HEK293 (cell line): ENCODE data around the gene BET1L.

Experiments
- AEBP2 ChIP-seq: fragments of 450-650 bp; formaldehyde crosslinking; IDR thresholded peaks from 2 replicates; pipeline ENCODE4 v1.5.1; 2016; ENCODE audit warnings: missing biosample characterization, missing genetic modification characterization, borderline replicate concordance
- BCL11B ChIP-seq: fragments of 450-650 bp; formaldehyde crosslinking; IDR thresholded peaks from 2 replicates; pipeline ENCODE4 v1.5.1; 2016; ENCODE audit warnings: low read depth, missing biosample characterization, missing genetic modification characterization
- EGR2 ChIP-seq: fragments of 450-650 bp; formaldehyde crosslinking; IDR thresholded peaks from 2 replicates; pipeline ENCODE4 v1.5.1; 2016; ENCODE audit warnings: low read depth, missing biosample characterization, missing genetic modification characterization
- GFI1B ChIP-seq: fragments of 450-650 bp; formaldehyde crosslinking; IDR thresholded peaks from 2 replicates; pipeline ENCODE4 v1.5.1; 2016; ENCODE audit warnings: missing biosample characterization, missing genetic modification characterization
- GLI4 ChIP-seq: fragments of 450-650 bp; formaldehyde crosslinking; IDR thresholded peaks from 2 replicates; pipeline ENCODE4 v1.5.1; 2016; ENCODE audit warnings: missing biosample characterization, missing genetic modification characterization
- KLF16 ChIP-seq: fragments of 450-650 bp; formaldehyde crosslinking; IDR thresholded peaks from 2 replicates; pipeline ENCODE4 v1.5.1; 2017; ENCODE audit warnings: missing biosample characterization, missing genetic modification characterization
- KLF7 ChIP-seq: fragments of 450-650 bp; formaldehyde crosslinking; IDR thresholded peaks from 2 replicates; pipeline ENCODE4 v1.5.1; 2016; ENCODE audit warnings: missing biosample characterization, missing genetic modification characterization, borderline replicate concordance
- KLF9 ChIP-seq: fragments of 450-650 bp; formaldehyde crosslinking; IDR thresholded peaks from 2 replicates; pipeline ENCODE4 v1.5.1; 2016; ENCODE audit warnings: missing biosample characterization, missing genetic modification characterization, low read depth
- MYNN ChIP-seq: fragments of 450-650 bp; formaldehyde crosslinking; IDR thresholded peaks from 2 replicates; pipeline ENCODE4 v1.5.1; 2016; ENCODE audit warnings: missing biosample characterization, missing genetic modification characterization, borderline replicate concordance
- SP2 ChIP-seq: fragments of 450-650 bp; formaldehyde crosslinking; IDR thresholded peaks from 2 replicates; pipeline ENCODE4 v1.5.1; 2016; ENCODE audit warnings: missing biosample characterization, missing genetic modification characterization
- YY1 ChIP-seq: fragments of 450-650 bp; formaldehyde crosslinking; IDR thresholded peaks from 2 replicates; pipeline ENCODE4 v1.5.1; 2018; ENCODE audit warnings: missing biosample characterization, missing genetic modification characterization
- ZBTB20 ChIP-seq: fragments of 450-650 bp; formaldehyde crosslinking; IDR thresholded peaks from 2 replicates; pipeline ENCODE4 v1.5.1; 2016; ENCODE audit warnings: missing biosample characterization, missing genetic modification characterization
- ZBTB8A ChIP-seq: fragments of 450-650 bp; formaldehyde crosslinking; IDR thresholded peaks from 2 replicates; pipeline ENCODE4 v1.5.1; 2016; ENCODE audit warnings: missing biosample characterization, missing genetic modification characterization
- ZFHX2 ChIP-seq: fragments of 450-650 bp; formaldehyde crosslinking; conservative IDR thresholded peaks from 2 replicates; pipeline ENCODE4 v1.5.1; 2016; ENCODE audit warnings: missing biosample characterization, missing genetic modification characterization
- ZNF132 ChIP-seq: fragments of 450-650 bp; formaldehyde crosslinking; IDR thresholded peaks from 2 replicates; pipeline ENCODE4 v1.5.1; 2017; ENCODE audit warnings: missing biosample characterization, missing genetic modification characterization, borderline replicate concordance
- ZNF146 ChIP-seq: fragments of 450-650 bp; formaldehyde crosslinking; IDR thresholded peaks from 2 replicates; pipeline ENCODE4 v1.5.1; 2016; ENCODE audit warnings: missing biosample characterization, missing genetic modification characterization
- ZNF169 ChIP-seq: fragments of 450-650 bp; formaldehyde crosslinking; IDR thresholded peaks from 2 replicates; pipeline ENCODE4 v1.5.1; 2016; ENCODE audit warnings: missing biosample characterization, missing genetic modification characterization
- ZNF202 ChIP-seq: fragments of 450-650 bp; formaldehyde crosslinking; IDR thresholded peaks from 2 replicates; pipeline ENCODE4 v1.5.1; 2016; ENCODE audit warnings: missing biosample characterization, missing genetic modification characterization, borderline replicate concordance
- ZNF23 ChIP-seq: fragments of 450-650 bp; formaldehyde crosslinking; IDR thresholded peaks from 2 replicates; pipeline ENCODE4 v1.5.1; 2016; ENCODE audit warnings: missing biosample characterization, missing genetic modification characterization, borderline replicate concordance
- ZNF350 ChIP-seq: fragments of 450-650 bp; formaldehyde crosslinking; IDR thresholded peaks from 2 replicates; pipeline ENCODE4 v1.5.0; 2017; ENCODE audit warnings: missing biosample characterization, mild to moderate bottlenecking, missing genetic modification characterization
- ZNF362 ChIP-seq: fragments of 450-650 bp; formaldehyde crosslinking; IDR thresholded peaks from 2 replicates; pipeline ENCODE4 v1.5.1; 2016; ENCODE audit warnings: missing biosample characterization, missing genetic modification characterization
- ZNF366 ChIP-seq: fragments of 450-650 bp; formaldehyde crosslinking; conservative IDR thresholded peaks from 2 replicates; pipeline ENCODE4 v1.5.1; 2016; ENCODE audit warnings: missing biosample characterization, missing genetic modification characterization
- ZNF37A ChIP-seq: fragments of 450-650 bp; IDR thresholded peaks from 2 replicates; pipeline ENCODE4 v1.5.1; 2018; ENCODE audit warnings: missing biosample characterization, missing genetic modification characterization
- ZNF510 ChIP-seq: fragments of 450-650 bp; formaldehyde crosslinking; IDR thresholded peaks from 2 replicates; pipeline ENCODE4 v1.5.1; 2018; ENCODE audit warnings: mild to moderate bottlenecking, missing genetic modification characterization, missing biosample characterization; ENCODE audit not compliant: insufficient replicate concordance
- ZNF513 ChIP-seq: fragments of 450-650 bp; IDR thresholded peaks from 2 replicates; pipeline ENCODE4 v1.5.1; 2018; ENCODE audit warnings: missing biosample characterization, missing genetic modification characterization
- ZNF530 ChIP-seq: fragments of 450-650 bp; formaldehyde crosslinking; IDR thresholded peaks from 2 replicates; pipeline ENCODE4 v1.5.1; 2016; ENCODE audit warnings: low read depth, missing biosample characterization, missing genetic modification characterization
- ZNF548 ChIP-seq: fragments of 450-650 bp; formaldehyde crosslinking; IDR thresholded peaks from 2 replicates; pipeline ENCODE4 v1.5.1; 2016; ENCODE audit warnings: missing biosample characterization, missing genetic modification characterization
- ZNF549 ChIP-seq: fragments of 450-650 bp; IDR thresholded peaks from 2 replicates; pipeline ENCODE4 v1.5.1; 2018; ENCODE audit warnings: missing biosample characterization, missing genetic modification characterization, mild to moderate bottlenecking, inconsistent platforms, moderate library complexity
- ZNF561 ChIP-seq: fragments of 450-650 bp; IDR thresholded peaks from 2 replicates; pipeline ENCODE4 v1.5.1; 2018; ENCODE audit warnings: missing biosample characterization, missing genetic modification characterization, borderline replicate concordance
- ZNF580 ChIP-seq: fragments of 450-650 bp; formaldehyde crosslinking; IDR thresholded peaks from 2 replicates; pipeline ENCODE4 v1.5.1; 2016; ENCODE audit warnings: missing biosample characterization, missing genetic modification characterization
- ZNF626 ChIP-seq: fragments of 450-650 bp; sonication (Bioruptor Pico); formaldehyde crosslinking; IDR thresholded peaks from 2 replicates; pipeline ENCODE4 v1.5.1; 2018; ENCODE audit warnings: missing biosample characterization, missing genetic modification characterization, inconsistent platforms
- ZNF76 ChIP-seq: fragments of 450-650 bp; formaldehyde crosslinking; IDR thresholded peaks from 2 replicates; pipeline ENCODE4; 2016; ENCODE audit warnings: low read depth, missing biosample characterization, missing genetic modification characterization, borderline replicate concordance
- ZNF791 ChIP-seq: fragments of 450-650 bp; formaldehyde crosslinking; IDR thresholded peaks from 2 replicates; pipeline ENCODE4 v1.5.1; 2016; ENCODE audit warnings: missing biosample characterization, missing genetic modification characterization
- ZNF792 ChIP-seq: fragments of 450-650 bp; formaldehyde crosslinking; IDR thresholded peaks from 2 replicates; pipeline ENCODE4 v1.5.1; 2016; ENCODE audit warnings: missing biosample characterization, missing genetic modification characterization
- ZNF843 ChIP-seq: fragments of 450-650 bp; formaldehyde crosslinking; IDR thresholded peaks from 2 replicates; pipeline ENCODE4 v1.5.1; 2016; ENCODE audit warnings: missing biosample characterization, missing genetic modification characterization
- ZSCAN5A ChIP-seq: fragments of 450-650 bp; formaldehyde crosslinking; IDR thresholded peaks from 2 replicates; pipeline ENCODE4 v1.5.1; 2016; ENCODE audit warnings: missing biosample characterization, missing genetic modification characterization
- ZXDB ChIP-seq: fragments of 450-650 bp; formaldehyde crosslinking; IDR thresholded peaks from 2 replicates; pipeline ENCODE4 v1.5.1; 2016; ENCODE audit warnings: missing biosample characterization, missing genetic modification characterization

The BET1L gene

GRCh38 chr11:207208-207862 lies at the start of gene BET1L, which contains the start of gene RIC8A (continued):
- no peak; the same call in 1 of the 2 replicates for TF ChIP-seq KLF16 (tag by site-specific recombination)
- no peak for TF ChIP-seq ZNF626
- no peak for TF ChIP-seq GLI4
- TF ChIP-seq ZNF132 (tag by site-specific recombination), result no peak
- TF ChIP-seq MYNN (tag by site-specific recombination), result no peak
- TF ChIP-seq ZNF37A (tag by site-specific recombination), result no peak
- no peak for TF ChIP-seq BCL11B
- TF ChIP-seq ZNF76 (tag by site-specific recombination), result no peak
- TF ChIP-seq ZNF791 (tag by site-specific recombination), result no peak
- no peak for TF ChIP-seq ZNF202
- TF ChIP-seq ZNF513 (tag by site-specific recombination), result no peak
- TF ChIP-seq ZNF146, result no peak
- TF ChIP-seq ZBTB8A (tag by site-specific recombination), result peak; percentile 86
- TF ChIP-seq KLF9 (tag by site-specific recombination), result peak; percentile 88
- no peak for TF ChIP-seq ZNF548 (tag by site-specific recombination)
- no peak for TF ChIP-seq ZNF530 (tag by site-specific recombination)
- no peak for TF ChIP-seq GFI1B (tag by site-specific recombination)
- no peak for TF ChIP-seq ZNF792
- TF ChIP-seq ZNF549 (tag by site-specific recombination), result no peak
- no peak for TF ChIP-seq ZNF510 (tag by site-specific recombination)
- TF ChIP-seq YY1 (tag by site-specific recombination), result peak; percentile 50; the same call in 1 of the 2 replicates
- no peak for TF ChIP-seq AEBP2 (tag by site-specific recombination)
- TF ChIP-seq ZNF561 (tag by site-specific recombination), result no peak
- no peak for TF ChIP-seq ZNF350 (tag by site-specific recombination)
- TF ChIP-seq ZXDB (tag by site-specific recombination), result no peak; the same call in 1 of the 2 replicates
- peak; percentile 95 for TF ChIP-seq SP2
- no peak for TF ChIP-seq ZNF580 (tag by site-specific recombination)
- TF ChIP-seq ZNF843 (tag by site-specific recombination), result no peak
- TF ChIP-seq ZNF169 (tag by site-specific recombination), result no peak
- peak; percentile 23; the same call in 1 of the 2 replicates for TF ChIP-seq EGR2 (tag by site-specific recombination)
- TF ChIP-seq ZNF362, result no peak
- no peak for TF ChIP-seq ZNF23 (tag by site-specific recombination)
- TF ChIP-seq ZBTB20 (tag by site-specific recombination), result no peak; the same call in 1 of the 2 replicates
- no peak; the same call in 1 of the 2 replicates for TF ChIP-seq ZFHX2 (tag by site-specific recombination)
- no peak for TF ChIP-seq KLF7 (tag by site-specific recombination)
- no peak for TF ChIP-seq ZNF366 (tag by site-specific recombination)
- TF ChIP-seq ZSCAN5A (tag by site-specific recombination), result no peak
